COR-L47 (cell line): Measurements from ENCODE around the gene ASB6.
"Not testable (repeated sequence)": the region's sequence is repeated elsewhere in the genome, so short reads cannot be mapped to it uniquely, and the experiment has no call there.

Source experiments
- DNase-seq: peaks from one replicate; lab custom pipeline; 2025; lab: John Stamatoyannopoulos, UW

The ASB6 gene

DNA sequence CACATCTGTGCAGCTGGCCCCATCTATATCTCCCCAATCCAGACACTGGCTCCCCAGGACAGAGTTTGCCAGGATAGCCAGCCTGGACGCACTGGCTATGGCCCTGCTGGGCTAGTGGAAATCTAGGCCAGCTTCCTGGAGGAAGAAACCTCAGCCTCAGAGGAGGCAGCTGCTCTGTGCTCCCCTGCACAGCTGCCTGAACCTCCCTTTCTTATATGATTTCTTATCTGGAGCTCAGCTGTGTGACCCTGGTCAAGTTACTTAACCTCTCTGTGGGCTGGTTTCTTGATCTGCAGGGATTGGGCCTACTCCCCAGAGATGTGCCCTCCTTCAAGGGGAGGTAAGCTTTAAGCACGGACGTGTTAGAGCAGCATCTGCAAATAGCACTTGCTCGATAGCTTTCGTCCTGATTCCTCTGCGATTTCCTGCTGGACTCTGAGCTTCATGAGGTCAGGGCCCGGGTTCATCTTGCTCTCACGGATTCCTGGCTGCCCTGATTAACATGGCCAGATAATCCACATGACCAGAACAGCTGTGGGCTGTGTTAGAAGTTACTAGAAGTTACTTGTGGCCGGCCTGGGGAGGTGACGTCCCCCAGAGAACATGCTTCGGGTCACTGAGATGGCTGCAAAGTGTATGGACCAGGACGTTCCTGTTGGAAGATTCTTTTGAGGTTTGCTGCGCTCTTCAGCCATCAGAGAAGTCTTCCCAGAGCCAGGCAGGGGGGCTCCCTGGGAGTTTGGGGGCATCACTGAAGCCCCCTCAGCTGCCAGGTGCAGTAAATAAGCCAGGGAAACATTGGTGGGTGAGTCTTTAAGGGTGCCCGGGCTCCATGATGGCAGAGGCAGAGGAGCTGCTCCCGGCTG, 35.6 kb downstream of the ASB6 start:
- DNase-seq = no peak

DNA sequence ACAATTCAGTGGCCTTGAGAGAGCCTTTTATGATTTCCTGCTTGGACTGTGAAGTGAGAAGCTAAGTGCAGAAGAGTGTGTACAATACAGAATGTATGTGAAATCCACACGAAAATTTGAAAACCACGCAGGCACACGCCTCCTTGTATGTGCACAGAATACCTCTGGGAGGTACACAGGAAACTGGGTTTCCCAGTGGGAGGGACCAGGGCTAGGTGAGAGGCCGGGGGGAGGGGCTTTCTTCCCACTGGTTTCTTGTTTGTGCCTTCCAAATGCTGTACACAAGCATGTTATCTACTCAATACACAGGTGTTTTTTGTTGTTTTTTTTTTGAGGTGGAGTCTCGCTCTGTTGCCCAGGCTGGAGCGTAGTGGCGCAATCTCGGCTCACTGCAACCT, 37.2 kb downstream of the ASB6 start:
- no peak for DNase-seq

DNA sequence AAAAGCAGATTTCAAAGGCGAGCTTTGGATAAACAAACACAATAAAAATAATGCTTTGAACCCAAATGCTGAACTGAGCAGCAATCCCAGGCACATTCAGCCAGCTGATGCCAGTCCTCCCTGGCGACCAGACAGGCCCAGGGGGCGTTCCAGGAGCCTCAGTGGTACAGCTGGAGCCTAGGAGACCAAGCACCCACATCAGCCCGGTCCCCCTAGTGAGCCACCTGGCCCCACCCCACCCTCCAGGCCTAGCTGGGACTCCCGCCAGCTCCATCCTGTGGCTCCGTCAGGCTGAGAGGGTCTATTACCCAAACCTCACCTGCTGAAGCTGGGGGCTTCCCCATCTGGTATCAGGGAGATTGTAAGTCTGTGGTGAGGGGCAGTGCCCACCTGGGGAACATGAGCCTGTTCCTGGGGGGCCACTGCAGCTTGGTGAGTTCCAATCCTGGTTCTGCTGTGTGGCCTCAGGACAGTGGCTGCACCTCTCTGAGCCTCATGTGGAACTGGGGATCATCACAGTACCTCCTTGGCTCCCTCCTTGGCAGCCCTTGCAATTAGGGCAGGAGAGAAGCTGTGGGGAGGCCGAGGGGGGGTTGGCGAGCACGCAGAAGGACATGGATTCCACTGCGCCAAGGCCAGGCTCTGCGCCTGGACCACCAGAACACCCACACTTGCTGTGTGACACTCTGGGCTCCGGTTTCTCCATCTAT, 37.7 kb downstream of the ASB6 start:
- no peak for DNase-seq

DNA sequence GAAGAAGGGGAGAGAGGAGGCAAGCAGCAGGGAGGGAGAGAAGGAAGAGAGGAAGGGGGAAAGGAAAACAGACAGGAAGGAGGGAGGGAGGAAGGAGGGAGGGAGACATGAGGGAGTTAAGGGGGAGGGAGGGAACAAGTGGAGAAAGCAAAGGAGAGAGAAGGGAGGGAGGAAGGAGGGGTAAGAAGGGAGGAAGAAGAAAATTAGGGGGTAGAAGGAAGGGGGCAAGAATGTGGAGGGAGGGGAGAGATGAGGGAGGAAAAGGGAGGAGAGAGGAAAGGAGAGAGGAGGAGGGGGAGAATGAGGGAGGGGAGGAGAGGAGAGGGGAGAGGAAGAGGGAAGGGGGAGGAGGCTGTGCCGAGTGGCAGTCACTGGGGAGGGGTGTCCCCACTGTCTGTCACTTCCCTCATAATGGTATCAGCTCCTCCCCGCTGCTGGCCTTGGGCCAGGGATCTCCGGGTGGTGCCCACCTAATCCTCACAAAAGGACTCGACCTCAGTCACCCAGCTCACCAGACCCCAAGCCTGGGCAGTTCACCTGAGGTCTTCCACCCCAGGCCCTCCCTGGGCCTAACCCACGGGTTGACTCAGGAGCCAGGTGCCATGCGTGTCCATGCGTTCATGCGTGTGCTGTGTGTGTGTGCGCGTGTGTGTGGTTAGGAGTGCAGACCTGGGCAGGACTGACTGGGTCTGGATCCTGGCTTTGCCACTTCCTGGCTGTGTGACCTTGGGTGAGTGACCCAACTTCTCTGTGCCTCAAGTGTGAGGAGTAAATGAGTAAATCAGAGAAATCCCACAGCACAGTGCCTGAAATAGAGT, 39.1 kb downstream of the ASB6 start:
- no peak for DNase-seq

- no peak for DNase-seq
These were observed 40.8 kb downstream of the ASB6 start for GRCh38 chr9:129601082-129601674.

DNA sequence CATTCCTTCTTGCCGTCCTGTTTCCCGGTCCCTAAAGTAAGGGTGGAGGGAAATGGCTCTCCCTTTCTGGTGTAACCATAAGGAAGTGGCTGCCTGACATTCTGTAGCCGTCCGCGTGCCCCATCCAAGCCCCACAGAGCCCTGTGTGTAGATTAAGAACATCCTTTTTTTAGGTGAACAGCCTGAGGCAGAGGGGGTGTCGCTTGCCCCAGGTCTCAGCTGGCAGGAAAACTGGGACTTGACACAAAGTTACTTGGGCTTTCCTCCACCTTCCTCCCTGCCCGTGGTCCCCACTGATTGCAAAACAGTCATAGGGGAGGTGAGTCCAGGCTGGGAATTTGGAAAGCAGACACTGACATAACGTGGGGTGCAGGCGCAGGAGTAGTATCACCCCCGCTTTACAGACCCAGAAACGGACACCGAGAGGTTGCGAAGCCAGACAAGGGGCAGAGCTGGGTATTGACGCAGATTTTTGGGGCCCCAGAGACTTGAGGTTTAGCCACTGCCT, 43.8 kb downstream of the ASB6 start:
- no peak for DNase-seq

- no peak for DNase-seq
These were observed 44.4 kb downstream of the ASB6 start for GRCh38 chr9:129597355-129598088.

DNA sequence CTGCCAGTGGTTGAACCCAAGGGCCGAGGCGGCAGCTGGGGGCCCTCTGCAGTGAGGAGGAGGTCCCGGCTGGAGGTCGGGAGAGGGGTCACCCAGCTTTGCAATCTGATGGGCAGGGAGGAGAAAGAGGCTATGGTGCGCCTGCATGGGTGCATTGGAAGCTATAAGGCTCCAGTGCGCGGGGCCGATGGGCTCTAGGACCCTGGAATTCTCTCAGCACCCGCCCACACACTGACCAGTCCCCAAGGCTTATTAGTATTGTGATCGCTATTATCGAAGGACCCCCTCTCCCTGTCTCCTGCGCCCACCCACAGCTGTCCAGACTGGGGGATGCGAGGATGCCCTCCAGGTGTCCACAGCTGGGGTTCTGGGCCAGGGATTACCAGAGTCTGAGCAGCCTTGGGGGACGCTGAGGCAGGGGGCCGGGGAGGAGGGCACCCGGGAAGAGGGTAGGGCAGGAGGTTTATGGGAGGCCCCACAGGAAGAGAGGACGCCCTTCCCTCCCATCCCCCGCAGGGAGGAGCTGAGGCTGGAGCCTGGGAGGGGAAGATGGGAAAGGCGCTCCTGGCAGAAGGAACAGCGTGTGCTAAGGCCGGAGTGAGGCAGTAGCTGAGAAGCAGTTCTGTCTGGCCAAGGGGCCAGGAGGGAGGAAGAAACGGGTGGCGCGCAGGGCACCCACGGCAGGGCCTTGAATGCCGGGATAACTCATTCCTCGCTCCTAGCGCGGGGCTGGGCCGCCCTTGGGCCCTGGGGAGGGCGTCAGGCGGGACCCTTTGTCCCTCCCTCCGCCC, 45.2 kb downstream of the ASB6 start:
- no peak for DNase-seq

DNA sequence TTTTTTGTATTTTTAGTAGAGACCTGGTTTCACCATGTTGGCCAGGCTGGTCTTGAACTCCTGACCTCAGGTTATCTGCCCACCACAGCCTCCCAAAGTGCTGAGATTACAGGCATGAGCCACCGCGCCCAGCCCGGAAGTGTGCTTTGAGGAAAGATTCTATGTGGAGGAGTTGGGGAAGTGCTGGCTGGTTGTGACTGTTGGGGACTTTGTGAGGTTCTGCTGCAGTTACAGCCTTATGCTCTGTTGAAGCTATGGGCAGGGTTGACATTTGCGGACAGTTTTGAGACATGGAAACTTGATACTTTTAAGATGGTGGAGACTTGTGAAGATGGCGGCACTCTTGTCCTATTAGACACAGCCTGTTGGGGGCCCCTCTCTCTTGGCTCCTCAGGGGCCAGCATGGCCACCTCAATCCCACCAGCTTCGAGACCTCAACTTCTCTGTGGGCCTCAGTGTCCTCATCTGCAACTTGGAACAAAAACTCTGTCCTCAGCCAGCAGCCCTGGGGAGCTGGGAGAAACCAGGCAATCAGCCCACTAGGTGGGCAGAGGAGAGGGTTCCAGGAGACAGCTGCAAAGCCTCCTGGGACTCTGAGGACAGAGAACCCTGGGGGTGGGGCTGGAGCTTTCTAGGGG, 45.9 kb downstream of the ASB6 start:
- no peak for DNase-seq

- no peak for DNase-seq
These were observed 46.6 kb downstream of the ASB6 start for GRCh38 chr9:129595311-129595741.

DNA sequence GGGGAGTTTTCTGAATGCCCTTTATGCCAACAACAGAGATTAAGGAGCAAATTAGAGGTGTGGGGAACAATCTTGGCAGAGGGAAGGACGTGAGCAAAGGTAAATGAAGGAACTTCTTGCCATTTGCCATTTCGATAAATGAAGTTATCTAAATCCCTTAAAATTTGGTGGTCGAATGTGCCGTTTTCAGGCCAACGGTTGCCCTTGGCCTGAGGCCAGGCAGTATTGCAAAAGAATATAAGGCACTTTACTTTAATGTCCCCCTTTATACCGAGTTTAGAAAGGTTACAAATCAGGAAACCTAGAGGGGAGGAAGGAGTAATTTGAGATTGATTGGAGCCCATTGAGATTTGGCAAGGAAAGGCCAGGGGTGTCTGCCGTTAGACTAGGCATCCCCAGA, 47.3 kb downstream of the ASB6 start:
- no peak for DNase-seq

- not testable (repeated sequence) for DNase-seq
These were observed 49.2 kb downstream of the ASB6 start for GRCh38 chr9:129592790-129593189.

GRCh38 chr9:129591916-129592315, 50.0 kb downstream of the ASB6 start:
- no peak for DNase-seq

DNA sequence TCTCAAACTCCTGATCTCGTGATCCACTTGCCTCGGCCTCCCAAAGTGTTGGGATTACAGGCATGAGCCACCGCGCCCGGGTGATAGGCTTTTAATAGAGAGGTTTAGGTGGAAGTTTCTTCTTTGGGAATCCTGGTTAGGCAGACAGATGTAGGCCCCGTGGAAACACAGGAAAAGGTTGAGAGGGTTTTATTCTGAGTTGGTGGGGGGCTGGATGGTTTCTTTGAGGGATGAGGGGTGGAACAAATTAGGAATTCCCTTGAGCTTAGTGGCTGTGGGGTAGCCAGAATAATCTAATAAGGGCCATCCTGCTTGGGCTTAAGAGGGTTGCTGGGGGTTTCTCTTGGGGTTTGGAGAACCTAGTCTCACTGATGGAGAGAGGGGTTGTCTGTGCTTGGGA, 51.5 kb downstream of the ASB6 start:
- DNase-seq = no peak

- DNase-seq = no peak
These were observed 54.3 kb downstream of the ASB6 start for GRCh38 chr9:129587487-129588262.

- DNase-seq = no peak
These were observed 55.3 kb downstream of the ASB6 start for GRCh38 chr9:129586685-129587084.

GRCh38 chr9:129586245-129586644, 55.7 kb downstream of the ASB6 start:
- no peak for DNase-seq

DNA sequence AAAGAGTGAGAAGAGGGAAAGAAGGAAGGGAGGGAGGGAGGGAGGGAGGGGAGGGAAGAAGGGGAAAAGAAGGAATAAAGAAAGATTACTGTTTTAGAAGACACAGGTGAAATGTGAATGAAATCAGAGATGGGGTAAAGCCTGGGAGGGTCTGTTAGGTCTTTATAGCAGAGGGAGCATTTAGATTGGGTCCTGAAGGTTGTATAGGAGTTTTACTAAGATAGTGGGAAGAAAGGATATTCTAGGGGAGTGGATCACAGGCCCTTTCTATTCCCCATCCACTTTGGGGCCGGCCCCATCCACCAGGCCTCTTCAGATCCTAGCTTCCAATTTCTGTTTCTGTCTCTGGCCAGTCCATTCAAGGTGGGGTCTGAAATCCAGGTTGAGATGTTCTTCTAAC, 56.6 kb downstream of the ASB6 start:
- DNase-seq = no peak
